ENCODE results near the gene WASF2.

DNA sequence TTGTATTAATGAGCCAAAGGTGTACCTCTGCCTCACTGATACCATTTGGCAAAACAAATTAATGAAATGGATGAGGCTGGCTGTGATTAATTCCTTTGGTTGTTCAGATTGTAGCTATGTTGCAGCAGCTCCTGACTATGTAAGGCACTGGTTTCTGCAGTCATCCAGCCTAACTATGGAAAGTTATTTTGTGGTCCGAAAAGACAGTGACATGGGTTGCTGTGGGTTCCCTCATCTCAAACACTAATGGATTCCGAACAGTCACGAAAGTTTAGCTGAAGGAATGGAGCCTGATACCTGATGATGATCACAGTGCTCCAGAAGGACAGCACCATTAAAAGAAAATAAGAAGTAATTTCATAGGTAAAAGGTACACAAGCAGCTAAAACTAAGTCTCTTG is 42.6 kb downstream of the WASF2 start:
- TF ChIP-seq GATA3 (IDR thresholded peaks at IDR 0.05; ENCODE audit: low read depth, low read length) (no peak), GATA2 (IDR thresholded peaks at IDR 0.05; ENCODE audit: low read depth, low read length) (no peak)
